Astrocyte (in vitro differentiated cells and primary cell): ENCODE results near the gene LRRC47. TPM values are rescaled to one million over a fixed set of nuclear protein-coding genes. Genes with fewer than 3 reads are reported as not detected.
"Not testable (repeated sequence)": the region's sequence is repeated elsewhere in the genome, so short reads cannot be mapped to it uniquely, and the experiment has no call there.

Experiments
- DNase-seq: peaks from one replicate; pipeline ENCODE4 v3.0.0-alpha.2; 2010; ENCODE audit warnings: low read depth
- FAIRE-seq: peaks from 2 replicates; lab custom pipeline; 2011; peaks lifted over from hg19 to GRCh38; lab: Jason Lieb, UNC
- H2AFZ ChIP-seq: 2 replicates; pipeline ENCODE4 v1.6.0; 2012; ENCODE audit warnings: low read depth, low read length, inconsistent platforms
- H3K27ac ChIP-seq: 2 replicates; pipeline ENCODE4 v1.5.1; 2011; ENCODE audit warnings: low read depth, low read length, inconsistent platforms
- H3K27me3 ChIP-seq: 2 replicates; pipeline ENCODE4 v1.6.0; 2011; ENCODE audit warnings: low read length, inconsistent platforms; ENCODE audit not compliant: insufficient read depth
- H3K36me3 ChIP-seq: 2 replicates; pipeline ENCODE4 v1.5.1; 2011; ENCODE audit warnings: low read length, inconsistent platforms; ENCODE audit not compliant: insufficient read depth
- H3K4me1 ChIP-seq: 2 replicates; pipeline ENCODE4 v1.5.1; 2011; ENCODE audit warnings: low read length, inconsistent platforms; ENCODE audit not compliant: insufficient read depth
- H3K4me2 ChIP-seq: 2 replicates; pipeline ENCODE4 v1.6.0; 2012; ENCODE audit warnings: low read length, inconsistent platforms
- H3K4me3 ChIP-seq: 2 replicates; pipeline ENCODE4 v1.5.1; 2011; ENCODE audit warnings: low read depth, mild to moderate bottlenecking, low read length, inconsistent platforms; ENCODE audit not compliant: insufficient read depth
- H3K79me2 ChIP-seq: 2 replicates; pipeline ENCODE4 v1.6.0; 2012; ENCODE audit warnings: mild to moderate bottlenecking, low read length, inconsistent platforms; ENCODE audit not compliant: insufficient read depth
- H3K9ac ChIP-seq: 2 replicates; pipeline ENCODE4 v1.6.0; 2012; ENCODE audit warnings: mild to moderate bottlenecking, low read length, inconsistent platforms
- H3K9me3 ChIP-seq: 2 replicates; pipeline ENCODE4 v1.5.1; 2012; ENCODE audit warnings: low read depth, mild to moderate bottlenecking, low read length, inconsistent platforms; ENCODE audit not compliant: insufficient read depth
- H4K20me1 ChIP-seq: 2 replicates; pipeline ENCODE4 v1.6.0; 2012; ENCODE audit warnings: low read length, inconsistent platforms; ENCODE audit not compliant: insufficient read depth
- H3K27ac Mint-ChIP-seq: one replicate; pipeline ENCODE4 v1.8.0; 2021; ENCODE audit warnings: mild to moderate bottlenecking, mixed read lengths; ENCODE audit not compliant: unreplicated experiment
- H3K27me3 Mint-ChIP-seq: one replicate; pipeline ENCODE4 v1.8.0; 2021; ENCODE audit warnings: low read depth, mixed read lengths; ENCODE audit not compliant: unreplicated experiment
- H3K36me3 Mint-ChIP-seq: one replicate; pipeline ENCODE4 v1.8.0; 2021; ENCODE audit warnings: low read depth, mixed read lengths; ENCODE audit not compliant: unreplicated experiment
- H3K4me1 Mint-ChIP-seq: one replicate; pipeline ENCODE4 v1.8.0; 2021; ENCODE audit warnings: low read depth, mixed read lengths; ENCODE audit not compliant: unreplicated experiment
- H3K4me3 Mint-ChIP-seq: one replicate; pipeline ENCODE4 v1.8.0; 2021; ENCODE audit warnings: mild to moderate bottlenecking, moderate library complexity, mixed read lengths; ENCODE audit not compliant: unreplicated experiment
- H3K9me3 Mint-ChIP-seq: one replicate; pipeline ENCODE4 v1.8.0; 2021; ENCODE audit warnings: mild to moderate bottlenecking, mixed read lengths; ENCODE audit not compliant: unreplicated experiment
- CTCF ChIP-seq: IDR thresholded peaks from 2 replicates; pipeline ENCODE4 v1.5.1; 2011; ENCODE audit warnings: low read depth, mild to moderate bottlenecking, inconsistent platforms, low read length, moderate library complexity; ENCODE audit not compliant: insufficient read depth
- EZH2 ChIP-seq: IDR thresholded peaks from 2 replicates; pipeline ENCODE4 v1.6.1; 2012; ENCODE audit warnings: mild to moderate bottlenecking, low read length, inconsistent platforms; ENCODE audit not compliant: insufficient read depth
- total RNA-seq: library from RNA; stranded (reverse); gene quantifications from 2 replicates; pipeline ENCODE4 v1.2.1, GENCODE V29; 2021

The LRRC47 gene
- total RNA-seq, 1 donor from 2014 or later: 51.5 TPM

DNA sequence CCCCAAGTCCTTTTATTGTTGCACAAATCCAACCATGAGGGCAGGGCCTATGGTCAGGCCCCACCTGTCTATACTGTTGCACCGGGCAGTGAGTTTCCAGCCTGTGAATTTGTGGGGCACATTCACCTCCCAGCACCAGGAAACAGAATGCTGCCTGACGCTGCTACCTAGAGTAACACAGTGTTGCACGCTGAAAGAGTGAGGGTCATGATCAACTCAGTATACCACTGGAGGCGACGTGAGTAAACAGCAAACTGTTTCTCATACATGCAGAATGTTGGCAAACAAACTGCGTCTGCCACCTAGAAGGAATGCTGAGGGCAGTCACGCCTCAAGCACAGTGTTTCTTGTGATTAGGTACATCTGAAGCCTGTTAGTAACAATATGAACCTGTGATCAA lies 13.4 kb upstream of the LRRC47 start:
- Mint-ChIP-seq H3K27ac (no peak overlapping the region), H3K4me3 (no peak overlapping the region), H3K36me3 (no peaks in the 10 kb centered on the region), H3K4me1 (peaks cover 7% of the 10 kb centered on the region), H3K27me3 (peaks cover 7% of the 10 kb centered on the region), H3K9me3 (peaks cover 3% of the 10 kb centered on the region)
- Histone ChIP-seq H3K79me2 (no peaks in the 10 kb centered on the region), H3K36me3 (no peaks in the 10 kb centered on the region), H3K27ac (no peak overlapping the region), H3K4me2 (no peak overlapping the region), H2AFZ (no peak overlapping the region), H3K27me3 (no peaks in the 10 kb centered on the region), H3K4me3 (no peak overlapping the region), H3K4me1 (no peaks in the 10 kb centered on the region), H4K20me1 (no peaks in the 10 kb centered on the region), H3K9me3 (no peaks in the 10 kb centered on the region), H3K9ac (no peak overlapping the region)
- TF ChIP-seq CTCF (no peak), EZH2 (no peak)
- DNase-seq (no peak), FAIRE-seq (no peak)

DNA sequence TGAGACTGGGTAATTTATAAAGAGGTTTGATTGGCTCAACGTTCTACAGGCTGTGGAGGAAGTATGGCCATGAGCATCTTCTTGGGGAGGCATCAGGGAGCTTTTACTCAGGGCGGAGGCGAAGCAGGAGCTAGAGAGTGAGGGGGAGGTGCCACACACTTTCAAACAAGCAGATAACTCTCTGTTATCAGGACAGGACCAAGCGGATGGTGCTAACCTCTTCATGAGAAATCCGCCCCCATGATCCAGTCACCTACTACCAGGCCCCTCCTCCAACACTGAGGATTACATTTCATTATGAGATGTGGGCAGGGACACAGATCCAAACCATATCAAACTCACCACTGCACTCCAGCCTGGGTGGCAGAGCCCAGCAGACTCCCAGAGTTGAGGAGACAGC lies 11.5 kb upstream of the LRRC47 start:
- no peak overlapping the region for H3K27ac Mint-ChIP-seq
- H2AFZ ChIP-seq: no peak overlapping the region
- H3K27me3 ChIP-seq: no peaks in the 10 kb centered on the region
- H3K4me3 Mint-ChIP-seq: no peak overlapping the region
- H3K9ac ChIP-seq: no peak overlapping the region
- no peaks in the 10 kb centered on the region for H3K36me3 Mint-ChIP-seq
- TF ChIP-seq EZH2: no peak
- TF ChIP-seq CTCF: no peak
- H4K20me1 ChIP-seq: no peaks in the 10 kb centered on the region
- H3K4me3 ChIP-seq: no peak overlapping the region
- H3K36me3 ChIP-seq: no peaks in the 10 kb centered on the region
- no peaks in the 10 kb centered on the region for H3K9me3 ChIP-seq
- H3K4me2 ChIP-seq: no peak overlapping the region
- peaks cover 21% of the 10 kb centered on the region for H3K27me3 Mint-ChIP-seq
- DNase-seq: no peak
- FAIRE-seq: no peak
- no peaks in the 10 kb centered on the region for H3K79me2 ChIP-seq
- peaks cover 3% of the 10 kb centered on the region for H3K9me3 Mint-ChIP-seq
- H3K4me1 ChIP-seq: no peaks in the 10 kb centered on the region
- H3K27ac ChIP-seq: no peak overlapping the region
- peaks cover 7% of the 10 kb centered on the region for H3K4me1 Mint-ChIP-seq

DNA sequence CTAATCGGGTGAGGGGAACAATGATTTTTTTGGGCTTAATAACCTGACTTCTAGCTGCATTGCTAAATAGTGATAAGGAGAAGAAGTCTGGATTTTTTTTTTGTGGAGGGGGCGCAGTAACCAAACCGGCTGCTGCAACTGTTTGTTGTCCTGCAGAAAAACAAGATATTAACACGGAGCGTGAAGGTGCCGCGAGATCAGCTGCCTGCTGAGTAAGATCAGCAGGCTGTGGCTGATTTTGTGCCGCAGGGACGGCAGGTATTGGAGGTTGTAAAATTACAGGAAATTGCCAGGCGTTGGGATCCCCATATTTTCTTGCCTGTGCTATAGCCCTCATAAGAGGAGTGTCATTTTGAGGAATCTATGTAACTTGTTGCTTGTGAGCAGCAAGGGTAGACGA lies 8.7 kb upstream of the LRRC47 start:
- no peak overlapping the region for H3K4me3 Mint-ChIP-seq
- Histone ChIP-seq H3K79me2 (no peaks in the 10 kb centered on the region), H3K27ac (no peak overlapping the region), H3K4me1 (no peaks in the 10 kb centered on the region), H3K4me3 (no peak overlapping the region), H3K4me2 (no peak overlapping the region), H3K36me3 (no peaks in the 10 kb centered on the region), H3K9ac (no peak overlapping the region), H3K9me3 (no peaks in the 10 kb centered on the region), H3K27me3 (no peaks in the 10 kb centered on the region), H4K20me1 (no peaks in the 10 kb centered on the region), H2AFZ (no peak overlapping the region)
- TF ChIP-seq EZH2 (no peak), CTCF (no peak)
- FAIRE-seq (no peak), DNase-seq (no peak)
- H3K4me1 Mint-ChIP-seq: no peaks in the 10 kb centered on the region
- H3K27me3 Mint-ChIP-seq: peaks cover 21% of the 10 kb centered on the region
- H3K36me3 Mint-ChIP-seq: no peaks in the 10 kb centered on the region
- no peak overlapping the region for H3K27ac Mint-ChIP-seq
- peaks cover 3% of the 10 kb centered on the region for H3K9me3 Mint-ChIP-seq

- peaks cover 21% of the 10 kb centered on the region for H3K27me3 Mint-ChIP-seq
- not testable (repeated sequence) for H3K4me2 ChIP-seq, H3K9me3 Mint-ChIP-seq, H3K27me3 ChIP-seq, H3K9me3 ChIP-seq, H3K79me2 ChIP-seq, H3K36me3 Mint-ChIP-seq, H4K20me1 ChIP-seq, H3K4me3 Mint-ChIP-seq, H3K27ac ChIP-seq, H3K9ac ChIP-seq, H3K4me1 Mint-ChIP-seq, H3K36me3 ChIP-seq, FAIRE-seq, H3K4me1 ChIP-seq, H3K4me3 ChIP-seq, H2AFZ ChIP-seq, DNase-seq, H3K27ac Mint-ChIP-seq
Measured at GRCh38 chr1:3804627-3804944, 8.3 kb upstream of the LRRC47 start.
